GM21528 (cell line): ENCODE measurements around the gene TAF3.

Experiments
- ATAC-seq: cut with Tn5 transposase; IDR thresholded peaks from one replicate; pipeline ENCODE4 v1.9.1; 2021; ENCODE audit warnings: mild to moderate bottlenecking, moderate library complexity; ENCODE audit not compliant: unreplicated experiment, low FRiP score

TAF3 gene

DNA sequence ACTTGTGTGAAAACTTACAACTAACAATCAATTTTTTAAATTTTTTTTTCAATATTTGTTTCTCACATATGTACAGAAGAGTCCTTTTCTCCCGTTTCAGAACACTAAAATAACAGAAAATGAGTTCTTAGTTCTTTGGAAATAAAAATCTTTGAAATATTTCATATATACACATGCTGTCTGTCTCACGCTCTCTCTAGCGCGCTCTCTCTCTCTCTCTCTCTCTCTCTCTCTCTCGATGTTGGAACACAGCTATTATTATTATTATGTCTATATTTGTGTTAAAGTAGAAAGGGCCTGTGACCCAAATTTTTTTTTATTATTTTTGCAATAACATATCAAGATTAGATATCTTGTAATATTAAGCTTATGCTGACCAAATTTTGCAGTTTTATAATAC is 139.3 kb downstream of the TAF3 start:
- no peak for ATAC-seq

DNA sequence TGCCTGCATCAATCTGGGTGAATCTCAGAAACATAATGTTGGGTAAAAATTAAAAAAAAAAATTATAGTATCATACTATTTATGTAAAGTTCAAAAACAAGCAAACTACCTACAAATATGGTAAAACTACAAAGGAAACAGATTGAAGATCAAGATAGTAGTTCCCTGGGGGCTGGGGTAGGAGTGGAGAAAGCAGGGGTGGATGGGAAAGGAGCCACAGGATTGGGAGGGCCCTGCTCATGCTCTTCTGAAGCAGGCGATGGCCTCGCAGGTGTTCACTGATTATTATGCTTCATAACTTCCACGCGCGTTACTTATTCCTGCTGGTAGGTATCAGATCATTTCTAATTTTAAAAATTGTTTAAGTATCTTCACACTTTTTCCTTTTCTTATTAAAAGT is 140.1 kb downstream of the TAF3 start:
- ATAC-seq = no peak

DNA sequence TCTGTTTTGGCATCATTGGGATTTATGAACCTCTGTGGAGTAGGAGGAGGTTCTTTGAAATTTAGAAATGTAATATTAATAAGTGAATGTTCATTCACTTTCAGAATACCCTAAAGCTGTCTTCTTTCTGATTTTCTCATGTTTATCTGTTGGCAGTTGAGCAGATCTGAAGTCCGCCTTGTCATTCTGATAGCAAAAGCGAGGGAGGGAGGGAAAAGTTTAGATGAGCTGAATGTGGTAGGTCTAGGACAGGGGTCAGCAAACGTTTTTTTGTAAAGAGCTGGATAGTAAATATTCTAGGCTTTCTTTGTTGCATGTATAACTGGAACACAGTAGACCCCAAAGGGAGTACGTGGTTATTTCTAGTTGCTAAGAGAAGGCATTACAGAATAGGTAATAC is 141.8 kb downstream of the TAF3 start:
- no peak for ATAC-seq

DNA sequence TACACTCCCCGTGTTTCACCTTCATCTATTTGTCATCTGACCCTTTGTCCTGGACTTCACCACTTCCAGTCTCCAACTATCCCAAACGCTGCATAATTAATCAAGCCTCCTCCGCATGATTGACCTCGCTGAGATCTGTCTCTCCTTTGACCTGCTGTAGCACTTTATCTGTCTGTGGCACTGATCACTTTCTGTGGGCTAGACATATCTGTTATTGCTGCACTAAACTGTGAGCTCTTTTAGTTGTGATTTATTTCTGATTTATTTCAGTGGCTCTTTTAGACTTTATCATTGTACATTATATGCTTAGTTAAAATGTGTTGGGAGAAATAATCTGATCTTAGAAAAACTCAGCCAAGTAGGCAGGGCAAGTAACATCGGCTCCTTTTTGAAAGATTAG is 144.3 kb downstream of the TAF3 start:
- ATAC-seq = no peak

DNA sequence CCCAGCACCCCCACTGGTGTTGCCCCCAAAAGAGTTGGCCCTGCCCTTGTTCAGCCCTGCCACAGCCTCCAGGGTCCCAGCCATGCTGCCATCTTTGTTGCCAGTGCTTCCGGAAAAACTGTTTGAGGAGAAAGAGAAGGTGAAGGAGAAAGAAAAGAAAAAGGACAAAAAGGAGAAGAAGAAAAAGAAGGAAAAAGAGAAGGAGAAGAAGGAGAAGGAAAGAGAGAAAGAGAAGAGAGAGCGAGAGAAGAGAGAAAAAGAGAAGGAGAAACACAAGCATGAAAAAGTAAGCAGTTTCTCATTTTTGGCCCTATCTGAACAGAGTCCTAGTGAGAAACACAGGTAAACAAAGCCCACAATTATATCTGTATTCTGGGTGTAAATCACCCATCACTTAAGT is 147.2 kb downstream of the TAF3 start:
- no peak for ATAC-seq

DNA sequence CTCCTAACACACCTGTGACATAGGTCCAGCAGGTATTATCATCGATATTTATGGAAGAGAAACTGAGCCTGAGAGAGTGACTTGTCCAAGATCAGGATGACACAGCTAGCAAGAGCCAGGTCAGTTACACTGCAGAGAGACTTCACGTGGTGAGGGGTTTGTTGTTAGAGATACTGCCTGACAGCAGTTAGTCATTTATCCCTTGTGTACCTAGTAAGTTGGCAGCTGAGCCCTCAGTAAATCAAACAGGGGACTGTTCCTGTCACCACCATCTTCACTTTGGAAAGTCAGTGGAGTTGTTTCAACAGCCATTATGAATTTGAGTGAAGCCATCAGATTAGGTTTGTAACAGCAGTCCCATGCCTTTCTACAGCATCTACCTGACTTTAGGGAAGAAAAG is 148.7 kb downstream of the TAF3 start:
- no peak for ATAC-seq

DNA sequence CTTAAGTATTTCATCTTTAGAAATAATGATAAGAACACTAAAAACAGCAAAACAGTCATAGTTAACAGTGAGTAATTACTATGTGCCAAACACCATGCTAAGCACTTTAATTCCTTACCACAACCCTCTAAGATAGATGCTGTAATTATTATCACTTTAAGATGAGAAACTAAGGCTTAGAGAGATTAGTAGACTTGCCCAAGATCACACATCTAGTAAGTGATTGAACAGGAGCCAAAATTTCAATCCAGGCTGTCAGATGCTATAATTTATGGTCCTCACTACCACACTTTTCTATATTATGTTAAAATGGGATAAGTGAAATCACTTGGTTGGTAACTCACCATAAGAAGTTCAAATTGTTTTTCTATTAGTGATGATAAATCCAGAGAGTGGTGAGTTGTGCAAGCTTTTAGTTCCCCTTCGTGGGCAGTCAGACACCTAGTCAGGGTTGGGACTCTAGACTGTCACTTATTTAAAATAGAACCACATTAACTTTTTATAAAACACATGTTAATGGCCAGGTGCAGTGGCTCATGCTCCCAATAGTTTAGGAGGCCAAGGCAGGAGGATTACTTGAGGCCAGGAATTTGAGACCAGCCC is 150.3 kb downstream of the TAF3 start:
- ATAC-seq = no peak

DNA sequence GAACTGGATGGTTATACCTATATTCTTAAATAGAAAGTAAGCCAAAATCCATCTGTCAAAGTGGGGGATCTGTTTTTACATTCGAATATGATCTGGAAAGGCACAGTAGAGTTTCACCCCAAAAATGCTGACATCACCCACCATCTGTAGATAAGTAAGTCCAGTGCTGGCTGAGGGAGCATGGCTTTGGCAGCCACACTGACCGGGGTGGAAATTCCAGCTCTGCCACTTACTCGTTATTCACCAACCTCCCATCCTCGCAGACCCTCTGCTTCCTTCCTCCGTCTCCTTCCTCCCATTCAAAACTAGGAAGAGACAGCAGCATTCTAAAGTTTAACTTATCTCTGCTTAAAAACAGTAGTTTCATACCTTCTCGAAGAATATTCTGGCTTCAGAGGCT is 151.3 kb downstream of the TAF3 start:
- ATAC-seq = no peak

DNA sequence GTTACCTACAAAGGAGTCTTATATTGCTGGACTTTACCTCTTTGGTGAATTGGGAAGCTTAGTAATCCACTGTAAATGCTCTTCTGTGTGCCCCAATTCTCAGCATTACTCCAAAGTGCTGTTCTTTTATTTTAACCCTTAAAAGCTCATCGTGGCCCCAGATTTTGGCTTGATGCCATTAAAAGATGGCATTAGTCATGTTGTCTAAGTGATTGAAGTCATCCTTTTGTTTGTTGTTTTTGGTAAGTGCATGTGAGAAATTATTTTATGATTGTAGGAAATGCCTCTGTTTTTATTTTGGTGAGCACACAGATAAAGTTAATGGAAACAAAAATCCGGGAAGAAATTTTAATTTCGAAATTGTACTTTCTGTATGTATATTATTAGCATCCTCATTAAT is 153.6 kb downstream of the TAF3 start:
- ATAC-seq = no peak

DNA sequence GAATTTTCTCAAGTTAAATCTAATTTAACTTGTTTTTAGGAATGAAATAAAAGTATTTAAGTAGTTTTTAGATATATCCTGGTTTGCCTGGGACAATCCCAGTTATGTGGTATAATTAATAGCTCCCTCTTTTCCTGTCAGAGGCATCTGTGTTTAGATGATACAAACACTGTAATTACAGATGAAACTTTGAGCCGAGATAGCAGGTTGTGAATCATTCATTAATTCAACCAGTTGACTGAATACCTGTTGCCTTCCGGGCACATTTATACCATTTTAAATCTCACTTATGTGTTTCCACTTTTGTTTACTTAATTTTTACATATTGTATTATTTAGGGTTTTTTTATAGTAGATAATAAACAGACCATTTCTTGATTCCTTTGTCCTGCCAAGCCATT is 154.1 kb downstream of the TAF3 start:
- no peak for ATAC-seq

DNA sequence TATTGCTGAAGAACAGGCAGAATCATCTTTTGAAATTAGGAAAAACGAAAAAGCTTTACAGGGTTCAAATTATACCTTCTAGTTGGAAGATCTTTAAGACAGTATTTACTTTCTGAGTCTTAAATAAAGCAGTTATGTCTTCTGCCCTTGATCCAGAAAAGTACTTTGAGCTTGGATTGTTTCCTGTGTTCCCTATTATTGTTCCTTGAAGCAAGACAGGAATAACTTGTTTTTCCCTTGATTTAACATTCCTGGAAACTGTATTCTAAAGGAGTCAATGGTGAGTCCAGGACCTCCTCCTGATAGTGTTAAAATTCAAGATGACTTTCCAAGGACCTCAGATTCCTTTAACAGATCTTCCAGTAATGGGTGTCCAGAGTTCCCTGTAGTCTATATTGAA is 161.9 kb downstream of the TAF3 start:
- no peak for ATAC-seq

DNA sequence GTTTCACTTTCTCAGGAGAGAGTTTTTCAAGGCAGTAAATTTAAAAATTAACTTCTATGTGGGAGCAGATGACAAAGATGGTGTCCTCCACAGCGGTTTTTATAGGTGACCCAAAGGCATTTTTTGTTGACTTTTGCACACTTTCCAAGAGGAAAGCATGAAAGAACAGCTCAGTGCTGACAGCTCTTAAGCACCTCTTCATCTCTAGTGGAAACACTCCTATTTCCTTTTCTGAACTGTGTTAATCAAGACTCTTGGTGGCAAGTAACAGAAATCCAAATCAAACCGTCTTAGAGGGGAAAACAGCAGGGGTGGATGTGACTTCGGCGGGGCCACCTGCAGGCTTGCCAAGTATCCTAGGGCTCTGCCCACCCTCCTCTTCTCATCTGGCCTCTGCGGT is 164.4 kb downstream of the TAF3 start:
- ATAC-seq = no peak

DNA sequence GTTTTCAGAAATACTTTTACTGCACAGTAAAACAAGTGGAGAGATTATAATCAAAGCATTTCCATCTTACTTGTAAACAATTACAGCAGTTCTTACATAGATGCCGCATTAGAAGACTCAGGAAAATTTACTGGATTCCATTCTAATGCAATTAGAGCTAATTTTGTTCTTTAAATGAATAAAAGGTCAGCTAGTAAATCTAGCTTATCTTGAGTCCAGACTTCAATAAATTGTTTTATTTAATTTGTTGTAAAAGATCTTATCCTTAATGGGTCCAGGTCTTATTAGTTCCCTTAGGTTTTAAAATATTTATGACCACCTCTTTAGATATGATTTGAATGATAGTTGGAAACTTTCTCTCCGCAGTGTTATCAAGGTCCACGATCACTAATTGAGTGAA is 166.0 kb downstream of the TAF3 start:
- no peak for ATAC-seq

DNA sequence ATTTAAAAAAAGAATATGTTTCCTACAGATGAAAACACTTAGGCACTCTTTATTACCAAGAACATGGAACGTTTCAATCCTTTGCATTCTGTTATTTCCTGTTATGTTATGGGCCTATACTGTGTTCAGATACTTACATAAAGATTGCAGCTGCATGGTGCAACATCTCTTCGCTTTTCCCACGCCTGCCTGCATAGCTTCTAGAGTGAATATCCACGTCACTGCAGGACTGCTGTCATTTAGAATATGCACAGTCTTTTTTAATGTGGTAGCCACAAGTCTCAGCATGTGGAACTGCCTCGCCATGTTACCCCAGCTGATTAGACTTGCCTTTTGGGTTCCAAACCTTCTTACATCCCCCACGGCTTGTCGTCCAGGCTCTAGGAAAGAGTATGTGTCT is 166.6 kb downstream of the TAF3 start:
- no peak for ATAC-seq

DNA sequence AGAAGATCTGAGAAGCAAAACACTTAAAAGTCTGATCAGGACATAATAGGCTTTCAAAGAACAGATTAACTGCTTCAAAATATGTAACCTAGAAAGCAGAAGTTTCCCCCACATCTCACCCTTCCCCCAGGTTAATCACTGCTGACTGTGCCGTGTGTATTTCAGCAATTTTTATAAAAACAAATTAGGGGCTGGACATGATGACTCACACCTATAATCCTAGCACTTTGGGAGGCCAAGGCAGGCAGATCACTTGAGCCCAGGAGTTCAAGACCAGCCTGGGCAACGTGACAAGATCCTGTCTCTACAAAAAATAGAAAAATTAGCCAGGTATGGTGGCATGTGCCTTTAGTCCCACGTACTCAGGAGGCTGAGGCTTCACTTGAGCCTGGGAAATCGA is 168.5 kb downstream of the TAF3 start:
- ATAC-seq = no peak

DNA sequence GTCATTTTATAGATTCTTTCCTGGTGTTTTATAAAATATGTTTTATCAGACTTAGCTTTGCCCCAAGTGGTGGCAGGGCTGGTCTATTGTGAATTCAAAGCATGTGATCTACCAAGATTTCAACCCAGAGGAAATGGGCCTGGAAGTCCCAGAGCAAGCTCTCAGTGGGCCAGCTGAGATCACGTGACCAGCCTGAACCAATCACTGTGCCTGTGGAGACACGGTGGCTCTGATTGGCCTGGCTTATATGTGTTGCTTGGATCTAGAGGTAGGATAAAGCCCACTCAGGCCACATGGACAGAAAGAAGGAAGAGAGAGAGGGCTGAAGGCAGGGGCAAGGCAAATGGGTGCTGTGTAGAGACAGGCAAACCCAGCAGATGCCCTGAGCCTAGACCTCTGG is 170.7 kb downstream of the TAF3 start:
- no peak for ATAC-seq

DNA sequence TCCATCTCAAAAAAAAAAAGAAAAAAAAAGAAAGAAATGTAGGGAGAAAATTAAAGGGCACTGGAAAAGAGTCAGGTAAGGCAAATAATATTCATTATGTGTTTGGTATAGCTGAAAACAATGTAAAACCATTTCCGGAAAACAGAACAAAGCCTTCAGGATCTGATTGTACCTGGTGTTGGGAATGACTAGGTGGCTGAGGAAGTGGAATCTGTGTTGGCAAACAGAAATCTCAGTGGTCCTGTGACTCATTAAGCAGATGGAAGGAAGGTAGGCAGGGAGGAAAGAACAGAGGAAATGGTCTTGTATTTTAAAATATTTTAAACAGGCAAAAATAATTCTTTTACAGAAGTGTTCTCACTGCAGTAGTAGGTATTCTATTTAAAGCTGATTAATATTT is 180.5 kb downstream of the TAF3 start:
- no peak for ATAC-seq

DNA sequence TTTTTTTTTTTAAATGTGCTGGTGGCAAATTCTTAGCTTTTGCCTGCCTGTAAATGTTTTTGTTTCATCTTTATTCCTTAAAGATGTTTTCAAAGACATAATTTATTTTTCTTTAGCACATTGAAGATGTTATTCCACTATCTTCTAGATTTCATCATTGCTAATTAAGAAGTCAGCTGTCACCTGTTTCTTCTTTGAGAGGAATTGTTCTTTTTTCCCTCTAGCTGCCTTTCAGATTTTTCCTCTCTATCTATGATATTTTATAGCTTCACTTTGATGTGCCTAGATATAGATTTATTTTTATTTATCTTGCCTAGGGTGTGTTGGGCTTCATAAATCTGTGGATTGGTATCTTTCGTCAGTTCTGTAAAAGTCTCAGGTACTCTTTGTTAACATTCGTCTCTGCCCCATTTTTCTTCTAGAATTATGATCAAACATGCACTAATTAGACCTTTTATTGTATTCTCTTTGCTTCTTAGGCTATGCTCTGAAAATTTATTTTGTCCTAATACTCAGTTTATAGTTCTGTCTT is 186.2 kb downstream of the TAF3 start:
- no peak for ATAC-seq

DNA sequence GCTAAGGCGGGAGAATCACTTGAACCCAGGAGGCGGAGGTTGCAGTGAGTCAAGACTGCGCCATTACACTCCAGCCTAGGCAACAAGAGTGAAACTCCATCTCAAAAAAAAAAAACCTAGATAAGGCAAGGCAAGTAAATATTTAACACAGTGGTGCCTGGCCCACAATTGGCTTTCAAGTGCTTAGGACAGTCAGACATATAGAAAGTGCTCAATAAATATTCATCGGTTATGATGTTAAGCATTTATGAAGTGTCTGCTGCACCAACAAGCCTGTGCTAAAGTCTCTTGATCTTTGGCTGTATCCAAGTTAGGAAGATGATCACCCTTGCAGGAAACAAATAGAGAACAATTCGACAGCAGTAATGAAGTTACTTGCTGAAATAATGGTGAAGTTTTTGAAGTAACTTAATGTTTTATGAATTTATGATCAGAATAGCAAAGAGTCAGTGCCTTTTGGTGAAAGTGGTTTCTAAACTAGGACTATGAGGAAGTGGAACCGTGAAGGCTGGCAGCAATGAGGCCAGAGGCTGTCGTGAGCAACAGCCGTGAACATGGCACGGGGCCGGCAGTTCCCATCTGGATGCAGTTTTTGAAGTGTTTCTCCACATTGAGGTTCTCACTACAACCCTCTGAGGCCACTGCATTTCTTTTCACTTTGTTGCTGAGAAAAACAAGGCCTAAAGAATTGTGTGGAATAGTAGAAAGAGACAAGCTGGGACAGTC is 188.1 kb downstream of the TAF3 start:
- no peak for ATAC-seq

DNA sequence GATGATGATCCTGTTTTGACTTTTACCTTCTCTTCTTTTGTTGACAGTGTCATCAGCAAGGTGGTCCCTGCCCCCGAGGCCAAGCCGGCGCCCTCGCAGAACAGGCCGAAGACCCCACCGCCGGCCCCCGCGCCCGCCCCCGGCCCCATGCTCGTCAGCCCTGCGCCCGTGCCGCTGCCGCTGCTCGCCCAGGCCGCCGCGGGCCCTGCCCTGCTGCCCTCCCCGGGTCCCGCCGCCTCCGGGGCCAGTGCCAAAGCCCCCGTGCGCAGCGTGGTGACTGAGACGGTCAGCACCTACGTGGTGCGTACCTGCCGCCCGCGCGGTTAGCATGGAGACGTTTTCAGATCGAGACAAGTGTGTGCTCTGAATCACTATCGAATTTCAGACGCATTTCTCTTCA is 190.7 kb downstream of the TAF3 start:
- no peak for ATAC-seq

DNA sequence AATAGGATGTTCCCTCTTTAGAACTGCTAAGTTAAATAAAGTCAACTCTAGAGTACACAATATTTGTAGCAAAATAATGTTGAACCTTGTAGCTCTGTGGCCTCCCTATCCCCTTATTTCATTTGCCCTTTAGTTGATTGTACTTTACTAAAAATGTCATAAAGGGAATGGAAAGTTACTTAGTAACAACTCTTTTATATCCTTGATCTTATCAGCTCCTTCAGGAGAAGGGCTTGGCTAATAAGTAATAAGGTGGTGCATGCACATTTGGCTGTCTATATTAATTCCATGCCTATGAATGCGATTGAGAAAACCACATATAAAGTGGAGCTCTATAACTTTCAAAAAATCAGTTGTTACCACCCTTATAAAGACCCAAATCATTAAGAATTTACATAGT is 194.7 kb downstream of the TAF3 start:
- no peak for ATAC-seq

DNA sequence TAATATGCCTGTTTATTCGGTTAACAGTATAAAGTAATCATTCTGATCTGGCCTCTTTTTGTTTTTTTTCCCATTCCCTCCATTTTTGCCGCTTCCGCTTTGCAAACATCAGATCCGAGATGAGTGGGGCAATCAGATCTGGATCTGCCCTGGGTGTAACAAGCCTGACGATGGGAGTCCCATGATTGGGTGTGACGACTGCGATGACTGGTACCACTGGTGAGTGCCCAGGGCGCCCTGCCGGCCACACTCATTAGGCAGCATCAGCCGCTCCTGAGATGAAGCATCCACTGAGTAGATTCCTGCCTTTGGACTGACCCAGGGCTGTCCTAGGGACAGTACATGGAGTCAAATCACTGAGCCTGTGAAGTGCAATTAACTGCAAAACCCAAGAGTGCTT is 195.3 kb downstream of the TAF3 start:
- no peak for ATAC-seq
